GM18498 (cell line): Measurements from ENCODE around the gene SMIM36.
"Not testable (repeated sequence)": the region's sequence is repeated elsewhere in the genome, so short reads cannot be mapped to it uniquely, and the experiment has no call there.

Experiments
- ATAC-seq: cut with Tn5 transposase; IDR thresholded peaks from one replicate; pipeline ENCODE4 v1.9.1; 2021; ENCODE audit warnings: mild to moderate bottlenecking, moderate library complexity; ENCODE audit not compliant: unreplicated experiment

SMIM36 gene

DNA sequence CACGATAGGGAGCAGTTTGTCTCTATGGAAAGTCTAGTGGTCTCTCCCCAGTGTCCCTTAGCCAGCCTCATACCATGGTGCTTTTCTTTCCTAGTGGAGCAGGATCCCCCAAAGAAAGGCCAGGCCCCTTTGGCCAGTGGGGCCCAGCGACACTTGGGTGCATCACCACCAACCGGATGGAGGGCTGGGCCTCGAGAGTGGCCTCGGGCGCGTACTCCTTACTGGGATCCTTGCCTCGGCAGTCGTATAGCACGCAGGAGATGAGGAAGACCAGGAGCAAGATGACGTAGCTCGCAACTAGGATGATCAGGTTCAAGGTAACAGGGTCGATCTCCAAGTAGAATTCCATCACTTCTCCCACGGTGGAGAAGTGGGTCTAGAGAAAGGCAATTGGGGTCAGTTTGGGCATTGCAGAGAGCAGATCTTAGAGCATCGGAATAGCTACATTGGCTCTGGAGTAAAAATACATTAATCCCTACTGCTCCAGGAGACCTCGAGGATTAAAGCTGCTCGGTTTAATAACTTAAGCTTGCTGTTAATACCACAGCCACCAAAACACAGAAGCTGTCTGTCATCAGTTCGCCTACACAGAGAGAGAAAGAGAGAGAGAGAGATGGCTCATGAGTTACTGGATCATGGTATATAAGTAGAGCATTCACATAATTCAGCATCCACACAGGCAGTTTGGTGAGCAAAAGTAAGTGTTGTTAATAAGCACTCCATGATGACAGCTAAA lies at the start of gene SMIM36:
Gene SMIM36, minus strand, starts transcription at position 467 of the 736 bp plus-strand sequence.
- ATAC-seq, result no peak

DNA sequence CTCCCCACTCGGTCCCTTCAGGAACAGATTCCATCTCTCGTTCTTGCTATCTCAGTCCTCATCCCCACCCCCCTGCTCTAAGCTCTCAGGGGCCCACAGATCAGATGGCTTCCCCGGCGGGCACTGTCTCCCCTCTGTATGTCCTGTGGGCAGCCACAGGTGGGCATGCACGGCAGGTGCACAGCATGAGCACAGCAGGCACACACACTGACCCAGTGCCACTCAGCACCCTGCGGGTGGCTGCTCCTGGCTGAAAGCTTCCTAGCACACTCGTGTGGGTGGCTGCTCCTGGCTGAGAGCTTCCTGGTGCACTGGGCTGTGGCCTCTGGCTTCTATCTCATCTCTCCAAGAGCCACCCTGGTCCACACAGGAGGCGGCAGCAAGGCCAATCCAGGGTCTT lies 44.5 kb upstream of the SMIM36 start:
- ATAC-seq, result no peak

DNA sequence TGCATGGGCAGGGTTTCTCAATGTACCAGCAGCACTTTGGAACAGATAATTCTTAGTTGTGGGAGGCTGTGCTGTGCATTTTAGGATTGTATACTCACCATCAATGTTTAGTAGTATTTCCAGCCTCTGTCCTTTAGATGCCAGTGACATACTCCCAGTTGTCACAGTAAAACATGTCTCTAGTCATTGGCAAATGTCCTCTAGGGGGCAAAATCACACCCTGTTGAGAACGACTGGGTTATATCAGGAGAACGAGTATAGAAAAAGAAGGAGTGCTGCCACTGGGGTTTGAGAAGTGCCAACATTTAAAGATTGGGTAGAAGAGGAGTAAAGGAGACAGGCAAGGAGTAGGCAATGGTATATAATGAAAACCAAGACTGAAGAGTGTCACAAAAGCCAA lies 37.9 kb upstream of the SMIM36 start:
- ATAC-seq, result no peak

DNA sequence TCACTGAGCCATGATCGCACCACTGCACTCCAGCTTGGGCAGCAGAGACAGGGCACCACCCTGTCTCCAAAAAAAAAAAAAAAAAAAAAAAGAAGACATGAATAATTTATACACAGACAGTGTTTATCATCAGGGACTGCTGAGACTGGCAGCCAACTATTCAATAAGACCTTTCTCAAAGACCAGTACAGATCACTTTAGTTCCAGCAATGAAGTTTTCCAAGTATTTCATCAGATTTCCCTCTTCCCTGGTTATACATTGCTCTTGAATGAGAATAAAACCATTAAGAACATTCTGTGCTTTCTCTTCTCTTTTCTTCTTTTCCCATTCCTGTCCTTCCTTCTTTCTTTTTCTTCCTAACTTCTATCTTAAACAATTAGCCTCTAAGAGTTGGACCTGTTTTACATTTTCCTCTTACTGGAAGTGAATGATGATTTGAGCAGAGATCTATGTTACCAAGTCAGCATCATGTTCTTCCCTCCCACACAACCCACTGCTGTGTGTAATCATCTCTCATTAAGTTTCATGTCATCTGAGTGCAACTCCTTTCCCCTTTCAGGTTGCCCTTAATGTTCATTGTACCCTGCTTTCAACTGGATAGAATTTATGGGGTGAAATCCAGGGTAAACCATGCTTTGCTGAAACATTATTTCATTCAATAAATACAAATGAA lies 35.9 kb upstream of the SMIM36 start:
- ATAC-seq, result no peak

DNA sequence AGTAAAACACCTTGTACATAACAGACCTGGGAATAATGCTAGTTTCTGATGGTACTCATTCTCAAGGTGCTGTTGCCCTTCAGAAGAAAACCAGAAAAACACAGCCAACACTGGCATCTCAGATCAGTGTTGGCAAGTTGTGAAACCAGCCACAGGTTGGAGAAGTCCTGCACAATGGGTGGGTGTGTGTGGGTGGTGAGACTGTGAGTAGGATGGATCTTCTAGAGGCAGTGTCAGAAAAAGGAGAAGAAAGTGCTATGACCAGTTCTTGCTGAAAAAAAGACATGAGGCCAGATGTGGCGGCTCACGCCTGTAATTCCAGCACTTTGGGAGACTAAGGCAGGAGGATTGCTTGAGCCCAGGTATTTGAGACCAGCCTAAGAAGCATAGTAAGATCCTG lies 35.2 kb upstream of the SMIM36 start:
- no peak for ATAC-seq

DNA sequence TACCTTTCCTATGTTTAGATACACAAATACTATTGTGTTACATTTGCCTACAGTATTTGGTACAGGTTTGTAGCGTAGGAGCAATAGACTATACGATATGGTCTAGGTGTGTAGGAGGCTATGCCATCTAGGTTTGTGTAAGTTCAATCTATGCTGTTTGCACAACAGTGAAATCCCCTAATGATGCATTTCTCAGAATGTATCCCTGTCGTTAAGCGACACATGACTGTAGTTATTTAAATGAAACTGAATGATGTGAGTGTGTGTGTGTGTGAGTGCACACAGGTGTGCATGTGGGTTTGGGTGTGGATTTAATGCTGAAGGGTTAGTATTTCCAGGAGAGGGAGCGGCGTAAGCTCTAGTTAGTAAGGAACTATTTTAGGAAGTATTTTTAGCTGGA lies 34.6 kb upstream of the SMIM36 start:
- no peak for ATAC-seq

DNA sequence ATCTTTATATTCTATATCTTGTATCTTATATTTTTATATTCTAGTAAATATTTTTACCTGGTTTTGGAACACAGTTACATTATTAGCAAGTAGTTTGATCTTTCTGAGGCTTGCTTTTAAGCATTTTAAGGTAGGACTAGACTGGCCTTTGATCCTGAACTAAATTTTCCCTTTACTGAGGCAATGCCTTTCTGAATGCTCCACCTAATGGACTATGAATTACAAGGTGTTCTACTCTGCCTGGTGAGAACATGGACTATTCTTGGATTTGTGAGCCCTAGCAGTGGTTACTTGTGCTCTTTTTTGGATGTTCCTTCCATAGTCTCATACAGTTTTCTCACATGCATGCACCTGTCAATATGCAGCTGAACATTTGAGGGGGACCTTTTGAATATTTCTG lies 32.5 kb upstream of the SMIM36 start:
- ATAC-seq, result no peak

DNA sequence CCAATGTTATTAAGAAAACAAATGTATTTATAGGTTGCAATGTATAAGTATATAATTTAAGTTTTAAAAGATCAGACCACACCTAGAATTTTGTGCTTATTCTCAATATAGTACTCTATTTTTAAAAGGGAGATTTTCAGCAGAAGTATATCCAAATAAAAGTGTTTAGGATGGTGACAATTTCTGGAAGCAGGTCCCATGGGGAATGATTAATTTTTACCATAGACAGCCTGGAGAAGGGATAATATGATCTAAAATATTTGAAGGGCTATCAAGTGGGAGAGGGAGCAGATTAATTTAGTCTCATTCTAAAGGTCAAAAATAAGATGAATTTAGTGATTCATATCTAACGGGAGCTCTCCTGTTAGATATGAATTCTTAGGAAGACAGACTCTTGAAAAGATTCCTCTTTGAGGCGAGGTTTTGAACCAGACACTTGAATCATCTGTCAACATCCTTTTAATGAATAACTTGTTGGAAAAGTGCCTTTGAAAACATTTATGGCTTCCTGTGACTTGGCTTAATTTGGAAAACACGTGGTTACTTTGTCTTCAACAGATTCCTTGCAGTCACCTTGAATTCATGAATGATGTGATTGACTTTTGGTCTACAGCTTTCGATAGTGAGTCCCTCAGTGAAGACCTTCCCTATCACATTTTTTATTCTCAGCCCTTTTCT lies 29.3 kb upstream of the SMIM36 start:
- no peak for ATAC-seq

DNA sequence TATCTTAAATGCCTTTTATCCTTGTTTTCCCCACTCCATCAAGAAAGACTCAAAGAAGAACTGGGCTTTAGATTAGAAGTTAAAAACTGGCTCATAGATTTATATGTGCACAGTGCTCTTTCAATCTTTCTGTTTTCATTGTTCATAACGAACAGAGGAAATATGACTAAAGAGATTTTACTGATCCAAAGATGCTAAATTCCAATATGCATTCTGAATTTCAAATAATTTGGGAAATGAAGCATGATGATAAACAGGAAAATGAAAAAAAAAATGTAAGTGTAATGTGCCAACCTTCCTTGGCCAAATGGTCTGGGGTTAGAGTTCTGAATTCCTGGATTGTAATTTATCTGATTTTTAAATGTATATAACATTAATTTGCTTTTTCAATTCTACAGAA lies 25.0 kb upstream of the SMIM36 start:
- no peak for ATAC-seq

DNA sequence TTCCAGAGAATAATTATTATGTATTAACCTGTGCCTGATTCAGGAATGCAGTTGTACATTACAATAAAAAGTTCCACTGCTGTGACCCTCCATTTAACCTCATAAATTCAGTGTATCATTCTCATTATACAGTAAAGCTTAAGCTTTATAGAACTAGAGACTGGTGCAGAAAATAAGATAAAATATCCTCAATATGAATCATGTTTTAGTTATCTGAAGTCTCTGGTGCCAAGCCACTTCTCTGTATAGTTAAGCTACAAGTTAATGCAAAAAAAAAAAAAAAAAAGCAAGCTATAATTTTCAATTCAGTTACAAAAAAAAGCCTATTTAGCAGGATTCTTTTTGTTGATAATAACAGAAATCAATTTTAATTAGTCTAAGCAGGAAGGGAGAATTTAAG lies 22.4 kb upstream of the SMIM36 start:
- no peak for ATAC-seq

DNA sequence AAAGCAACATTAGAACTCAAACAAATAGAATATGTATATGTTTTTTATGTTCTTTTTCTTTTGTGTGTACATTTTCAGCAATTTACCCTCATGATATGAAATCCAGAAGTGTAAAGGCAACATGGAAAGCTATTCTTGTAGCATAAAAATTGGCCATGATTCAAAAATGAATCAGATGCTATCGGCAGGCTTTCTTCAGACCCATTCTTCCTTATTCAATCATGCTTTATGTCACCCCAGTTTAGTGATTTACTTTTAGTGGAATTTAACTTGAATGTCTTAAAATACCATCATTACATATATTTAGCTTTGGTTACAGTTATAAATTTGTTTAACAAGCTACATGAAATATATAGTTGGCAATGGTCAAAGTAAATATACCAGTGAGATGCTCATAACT lies 21.4 kb upstream of the SMIM36 start:
- no peak for ATAC-seq

DNA sequence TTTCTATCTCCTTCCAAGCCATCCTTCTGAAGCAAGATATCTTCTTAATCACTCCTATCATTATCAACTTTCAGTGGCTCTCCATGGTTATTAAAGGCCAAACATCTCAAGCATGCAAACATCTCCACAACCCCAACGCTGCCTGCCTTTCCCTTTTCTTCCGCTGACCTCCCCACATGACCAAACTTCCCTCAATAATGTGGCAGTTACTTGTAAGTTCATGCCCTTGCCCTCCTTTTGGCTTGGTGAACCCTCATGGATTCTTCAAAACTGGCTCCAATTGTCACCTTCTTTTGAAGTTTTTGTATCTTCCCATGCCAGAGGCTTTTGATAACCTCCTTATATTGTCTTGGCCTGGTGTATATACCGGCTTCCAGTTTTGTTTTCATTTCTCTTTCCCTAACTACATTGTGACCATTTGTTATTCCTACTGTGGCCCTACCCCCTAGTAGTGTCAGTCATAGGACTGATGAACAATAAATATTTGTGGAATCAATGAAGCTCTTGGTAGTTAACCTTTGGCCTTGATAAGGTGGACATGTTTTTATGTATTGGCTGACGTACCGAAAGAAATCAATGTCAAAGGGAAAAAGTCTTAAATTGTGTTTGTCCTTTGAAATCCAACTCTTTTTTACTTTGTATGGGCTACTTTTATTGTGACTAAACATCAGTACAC lies 19.9 kb upstream of the SMIM36 start:
- no peak for ATAC-seq

DNA sequence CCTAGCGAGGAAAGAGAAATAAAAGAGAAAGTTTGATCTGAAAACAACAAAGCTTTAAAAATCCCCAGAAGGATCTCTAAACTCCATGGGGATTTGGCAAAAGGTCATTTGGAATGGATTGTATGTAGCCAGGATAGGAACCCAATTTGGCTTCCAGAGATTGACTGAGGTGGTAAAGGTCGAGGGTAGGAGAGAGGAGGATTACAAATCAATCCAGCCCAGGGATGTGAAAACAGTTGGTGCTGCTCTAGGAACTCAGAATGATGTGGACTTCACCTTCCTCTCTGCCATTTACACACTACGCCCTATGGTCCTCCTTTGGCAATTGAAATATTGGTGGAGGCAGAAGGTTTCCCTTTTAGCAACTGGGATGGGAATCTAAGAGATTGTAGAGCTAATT lies 18.8 kb upstream of the SMIM36 start:
- no peak for ATAC-seq

DNA sequence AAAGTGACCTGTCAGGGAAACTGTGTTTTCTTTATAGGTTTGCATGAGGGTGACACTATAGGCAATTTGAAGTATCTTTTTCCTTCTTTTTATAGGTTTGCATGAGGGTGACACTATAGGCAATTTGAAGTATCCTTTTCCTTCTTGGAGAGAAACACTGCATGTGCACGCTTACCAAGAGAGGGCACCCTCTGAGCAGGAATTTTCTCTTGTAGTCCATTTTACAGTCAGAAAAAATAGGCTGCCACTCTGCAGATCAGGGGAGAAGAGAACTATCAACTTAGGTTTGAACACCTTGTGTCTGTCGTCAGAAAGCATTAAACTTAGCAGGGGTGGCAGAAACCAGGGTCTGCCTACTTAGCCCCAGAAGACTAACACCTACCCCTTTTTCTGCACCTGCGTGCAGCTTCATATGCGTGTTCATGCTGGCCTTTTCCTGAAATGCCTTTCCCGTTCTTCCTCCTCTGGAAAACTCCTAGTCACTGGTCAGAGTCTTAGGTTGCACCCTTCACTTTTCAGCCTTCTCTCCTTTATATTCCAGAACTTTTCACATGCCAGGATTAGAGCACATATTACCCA lies 16.4 kb upstream of the SMIM36 start:
- no peak for ATAC-seq

DNA sequence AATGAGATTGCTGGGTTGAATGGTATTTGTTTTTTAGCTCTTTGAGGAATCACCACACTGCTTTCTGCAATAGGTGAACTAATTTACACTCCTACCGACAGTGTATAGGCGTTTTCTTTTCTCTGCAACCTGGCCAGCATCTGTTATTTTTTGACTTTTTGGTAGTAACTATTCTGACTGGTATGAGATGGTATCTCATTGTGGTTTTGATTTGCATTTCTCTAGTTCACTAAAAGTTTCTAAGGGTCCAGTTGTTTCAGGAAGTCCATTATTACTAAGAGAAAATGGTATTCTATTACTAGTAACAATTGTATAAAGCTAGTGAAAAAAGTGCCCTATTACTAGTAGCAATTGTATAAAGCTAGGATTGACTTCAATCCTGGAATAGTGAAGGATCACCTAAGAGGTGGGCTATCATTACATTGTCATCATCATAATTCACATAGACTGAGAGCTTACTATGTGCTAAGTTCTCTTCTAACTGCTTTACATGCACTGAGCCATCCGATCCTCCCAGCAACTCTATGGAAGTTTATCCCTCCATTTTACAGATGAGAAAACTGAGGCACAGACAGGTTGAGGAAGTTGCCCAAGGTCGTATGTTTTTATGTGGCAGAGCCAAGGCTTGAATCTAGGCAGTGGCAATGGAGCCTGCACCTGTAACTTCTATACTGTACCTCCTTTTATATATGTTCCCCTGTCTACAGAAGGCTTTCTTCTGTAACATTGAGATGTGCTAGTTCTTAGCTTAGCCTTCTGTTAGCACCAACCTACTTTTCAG lies 13.4 kb upstream of the SMIM36 start:
- ATAC-seq, result peak; percentile 71

DNA sequence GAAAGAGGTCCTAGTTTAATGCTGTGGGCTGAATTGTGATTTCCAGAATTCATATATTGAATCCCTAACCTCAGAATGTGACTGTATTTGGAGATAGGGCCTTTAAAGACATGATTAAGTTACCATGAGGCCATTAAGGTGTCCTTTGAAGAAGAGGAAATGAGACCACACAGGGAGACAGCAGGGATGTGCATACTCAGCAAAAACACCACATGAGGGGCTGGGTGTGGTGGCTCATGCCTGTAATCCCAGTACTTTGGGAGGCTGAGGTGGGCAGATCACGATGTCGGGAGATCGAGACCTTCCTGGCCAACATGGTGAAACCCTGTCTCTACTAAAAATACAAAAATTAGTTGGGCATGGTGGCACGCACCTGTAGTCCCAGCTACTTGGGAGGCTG lies 11.8 kb upstream of the SMIM36 start:
- not testable (repeated sequence) for ATAC-seq

DNA sequence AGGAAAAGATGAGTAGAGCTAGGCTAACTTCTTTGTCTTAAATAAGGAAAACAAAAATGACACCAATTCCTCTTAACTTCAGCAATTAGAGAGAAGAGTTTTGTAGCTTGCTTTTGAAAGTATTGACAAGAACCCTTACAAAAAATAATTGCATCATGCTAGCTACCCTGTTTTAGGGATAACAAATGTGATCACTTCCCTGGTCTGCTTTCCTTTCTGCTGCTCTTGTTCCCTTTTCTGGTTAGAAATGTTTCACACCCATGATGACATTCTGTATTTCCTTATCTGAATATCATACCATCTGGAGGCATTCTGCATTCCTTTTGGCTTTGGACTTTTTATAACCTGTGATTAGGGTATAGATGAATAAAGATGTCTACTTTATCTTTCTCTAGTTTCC lies 9.9 kb upstream of the SMIM36 start:
- ATAC-seq, result no peak

DNA sequence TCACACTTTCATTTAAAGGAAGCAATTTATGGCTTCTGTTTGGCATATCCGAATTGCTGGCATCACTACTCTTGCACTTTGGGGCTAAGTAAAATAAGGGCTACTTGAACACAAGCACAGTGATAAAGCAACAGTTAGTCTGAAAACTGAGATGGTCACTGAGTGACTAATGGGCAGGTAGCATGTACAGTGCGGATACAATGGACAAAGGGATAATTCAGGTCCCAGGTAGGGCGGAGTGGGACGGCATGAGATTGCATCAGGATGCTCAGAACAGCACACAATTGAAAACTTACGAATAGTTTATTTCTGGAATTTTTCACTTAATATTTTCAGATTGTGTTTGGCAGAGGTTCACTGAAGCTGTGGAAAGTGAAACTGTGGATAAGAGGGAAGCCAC lies 9.2 kb upstream of the SMIM36 start:
- no peak for ATAC-seq

DNA sequence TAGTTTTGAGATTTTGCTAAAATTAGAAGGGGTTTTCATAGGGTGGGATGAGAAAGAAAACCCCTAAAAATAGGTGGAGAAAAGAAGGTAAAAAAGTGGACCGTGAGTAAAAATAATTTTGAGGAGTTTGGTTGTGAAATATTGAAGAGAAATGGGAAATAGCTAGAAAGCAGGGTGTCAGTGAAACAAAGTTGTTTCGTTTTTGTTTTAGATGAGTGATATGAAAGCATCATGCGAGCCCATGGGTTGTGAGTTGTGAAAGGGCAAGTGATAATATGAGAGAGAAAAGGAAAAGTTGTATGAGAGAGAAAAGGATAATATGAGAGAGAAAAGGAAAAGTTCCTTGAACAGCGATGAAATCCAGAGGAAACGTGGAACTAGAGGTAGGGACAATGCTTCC lies 7.3 kb upstream of the SMIM36 start:
- no peak for ATAC-seq

DNA sequence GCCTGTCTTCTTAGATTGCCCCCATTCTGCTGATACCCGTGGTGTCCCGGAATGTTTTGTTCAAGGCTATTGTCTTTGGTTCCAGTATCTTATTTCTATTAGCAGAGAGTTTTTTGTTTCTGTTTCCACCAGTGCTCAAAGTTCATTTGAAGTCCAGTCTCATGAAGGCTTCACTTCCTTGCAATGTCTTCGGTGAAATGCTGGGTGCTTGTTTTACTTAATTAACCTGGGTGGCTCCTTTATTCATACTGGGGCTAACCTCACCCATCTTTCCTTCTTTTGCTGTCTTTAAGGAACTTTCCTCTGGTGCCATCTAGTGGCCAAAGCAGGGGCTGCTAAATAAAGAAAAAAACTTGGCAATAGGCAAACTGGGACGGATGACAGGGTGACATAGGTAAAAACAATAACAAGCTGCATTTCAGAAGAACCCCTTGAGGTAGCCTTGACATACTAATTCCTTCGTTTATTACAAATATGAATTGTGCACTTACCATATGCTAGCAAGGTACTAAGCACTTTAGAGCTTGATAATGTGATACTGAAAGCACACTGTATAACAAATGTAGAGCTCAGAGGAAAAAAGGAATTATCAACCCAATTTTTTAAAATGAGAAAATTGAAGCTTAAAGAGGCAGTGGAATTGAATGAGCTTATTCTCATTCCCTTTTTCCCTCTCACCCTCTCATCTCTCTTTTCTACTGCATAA lies 2.8 kb upstream of the SMIM36 start:
- peak; percentile 80 for ATAC-seq
